Kidney epithelial cell (primary cell): ENCODE results near the gene GRM4. TPM values are rescaled to one million over a fixed set of nuclear protein-coding genes. Genes with fewer than 3 reads are reported as not detected.

Source experiments
- DNase-seq: peaks from one replicate; pipeline ENCODE4 v3.0.0-alpha.2; 2010; ENCODE audit warnings: low read depth
- H3K27me3 ChIP-seq: 2 replicates; pipeline ENCODE4 v1.6.0; 2011; ENCODE audit warnings: low read length; ENCODE audit not compliant: control insufficient read depth, insufficient read depth
- H3K36me3 ChIP-seq: 2 replicates; pipeline ENCODE4 v1.5.1; 2011; ENCODE audit warnings: low read length; ENCODE audit not compliant: control insufficient read depth, insufficient read depth
- H3K4me3 ChIP-seq: 2 replicates; pipeline ENCODE4 v1.5.1; 2011; ENCODE audit warnings: low read depth, mild to moderate bottlenecking, control low read depth, low read length
- CTCF ChIP-seq: IDR thresholded peaks from 2 replicates; pipeline ENCODE4 v1.5.1; 2011; ENCODE audit warnings: mild to moderate bottlenecking, moderate library complexity, low read length, control low read depth, inconsistent platforms; ENCODE audit not compliant: insufficient read depth, poor library complexity, severe bottlenecking
- total RNA-seq: library from RNA; depleted of rRNA; stranded (reverse); fragments of >200 nt; gene quantifications from 2 replicates; pipeline ENCODE4 v1.2.3, GENCODE V29; 2015

Gene GRM4
- total RNA-seq, 1 donor from 2014 or later: not detected

- TF ChIP-seq CTCF: no peak
- no peaks in the 10 kb centered on the region for H3K36me3 ChIP-seq
- no peak overlapping the region for H3K4me3 ChIP-seq
- DNase-seq: no peak
- peaks cover 16% of the 10 kb centered on the region for H3K27me3 ChIP-seq
Measured at GRCh38 chr6:34025861-34026260, 120.0 kb downstream of the GRM4 start.

DNA sequence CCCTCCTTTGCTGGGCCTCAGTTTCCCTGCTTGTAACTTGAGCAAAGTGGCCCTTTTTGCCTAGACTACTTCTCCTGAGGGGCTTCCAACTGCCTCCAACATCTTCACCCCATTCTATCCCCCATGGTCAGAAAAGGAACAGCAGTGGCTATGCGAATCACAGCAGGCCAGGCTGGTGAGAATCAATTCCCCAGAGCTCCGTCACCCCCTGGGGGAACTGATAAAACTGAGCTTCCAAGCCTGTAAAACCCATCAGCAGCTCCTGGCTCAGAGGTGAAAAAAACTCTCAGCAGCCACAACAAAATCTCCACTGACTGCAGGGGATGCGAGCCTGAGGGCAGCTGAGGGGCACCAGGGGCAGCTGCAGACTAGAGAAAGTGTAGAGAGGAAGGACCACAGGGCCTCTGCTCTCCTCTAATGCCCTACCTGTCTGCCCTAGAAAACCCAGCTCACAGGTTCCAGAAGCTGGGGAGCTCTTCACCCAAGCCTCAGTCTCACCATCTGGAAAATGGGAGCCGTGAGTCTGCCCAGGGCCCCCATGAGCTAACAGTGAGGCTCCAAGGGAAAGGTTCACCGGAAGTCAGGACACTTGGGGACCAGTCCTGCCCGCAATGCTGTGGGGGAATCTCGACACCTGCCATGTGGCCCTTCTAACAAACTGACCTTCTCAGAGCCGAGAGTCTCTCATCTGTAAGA lies 120.6 kb downstream of the GRM4 start:
- Histone ChIP-seq H3K36me3 (no peaks in the 10 kb centered on the region), H3K4me3 (no peak overlapping the region), H3K27me3 (peaks cover 16% of the 10 kb centered on the region)
- no peak for TF ChIP-seq CTCF
- DNase-seq: no peak

DNA sequence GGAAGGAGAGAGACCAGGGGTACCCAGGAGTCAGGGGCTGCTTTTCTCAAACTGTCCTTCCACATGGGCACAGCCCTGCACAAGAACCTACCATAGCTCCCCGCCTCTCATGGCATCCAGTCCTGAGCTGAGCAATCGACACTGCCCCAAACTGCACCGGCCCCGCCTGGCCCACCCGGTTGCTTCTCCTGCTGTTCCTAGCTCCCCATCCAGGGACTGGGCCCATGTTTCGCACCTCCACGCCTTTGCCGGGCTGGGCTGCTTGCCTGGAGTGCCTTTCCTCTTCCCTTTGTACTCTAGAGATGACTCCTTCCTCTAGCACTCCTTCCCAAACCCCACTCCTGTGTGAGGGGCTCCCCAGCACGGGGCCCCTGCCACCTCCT lies 123.0 kb downstream of the GRM4 start:
- no peaks in the 10 kb centered on the region for H3K36me3 ChIP-seq
- no peak for TF ChIP-seq CTCF
- no peak for DNase-seq
- no peak overlapping the region for H3K4me3 ChIP-seq
- peaks cover 15% of the 10 kb centered on the region for H3K27me3 ChIP-seq

DNA sequence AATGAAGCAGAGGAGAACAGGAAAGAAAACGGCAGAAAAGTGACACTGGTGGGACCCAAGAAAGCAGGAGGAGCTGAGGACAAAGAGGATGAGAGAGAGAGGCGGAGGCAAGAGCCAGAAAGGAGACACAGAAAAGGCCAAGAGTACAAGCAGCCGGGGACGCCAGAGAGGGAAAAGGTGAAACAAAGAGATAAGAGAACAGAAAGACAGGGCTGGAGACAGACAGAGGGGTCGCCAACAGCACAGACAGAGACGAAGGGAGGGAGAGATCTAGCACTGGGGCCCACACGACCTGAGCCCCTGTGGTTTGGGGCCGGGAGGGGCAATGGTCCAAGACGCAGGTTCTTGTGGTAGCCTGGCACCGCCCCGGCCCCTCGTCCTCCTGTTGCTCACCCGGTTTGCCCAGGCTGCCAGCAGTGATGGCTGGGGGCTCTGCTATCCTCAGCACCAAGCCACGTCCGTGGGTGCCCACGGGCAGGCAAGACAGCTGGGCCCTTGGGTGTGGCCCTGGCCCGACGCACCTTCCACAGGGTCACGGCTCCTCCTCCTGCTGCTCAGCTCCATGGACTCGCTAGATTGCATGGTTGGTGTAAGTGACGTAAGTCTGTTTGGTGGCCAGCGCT lies 123.5 kb downstream of the GRM4 start:
- no peak for TF ChIP-seq CTCF
- H3K4me3 ChIP-seq: no peak overlapping the region
- peaks cover 15% of the 10 kb centered on the region for H3K27me3 ChIP-seq
- H3K36me3 ChIP-seq: no peaks in the 10 kb centered on the region
- no peak for DNase-seq

DNA sequence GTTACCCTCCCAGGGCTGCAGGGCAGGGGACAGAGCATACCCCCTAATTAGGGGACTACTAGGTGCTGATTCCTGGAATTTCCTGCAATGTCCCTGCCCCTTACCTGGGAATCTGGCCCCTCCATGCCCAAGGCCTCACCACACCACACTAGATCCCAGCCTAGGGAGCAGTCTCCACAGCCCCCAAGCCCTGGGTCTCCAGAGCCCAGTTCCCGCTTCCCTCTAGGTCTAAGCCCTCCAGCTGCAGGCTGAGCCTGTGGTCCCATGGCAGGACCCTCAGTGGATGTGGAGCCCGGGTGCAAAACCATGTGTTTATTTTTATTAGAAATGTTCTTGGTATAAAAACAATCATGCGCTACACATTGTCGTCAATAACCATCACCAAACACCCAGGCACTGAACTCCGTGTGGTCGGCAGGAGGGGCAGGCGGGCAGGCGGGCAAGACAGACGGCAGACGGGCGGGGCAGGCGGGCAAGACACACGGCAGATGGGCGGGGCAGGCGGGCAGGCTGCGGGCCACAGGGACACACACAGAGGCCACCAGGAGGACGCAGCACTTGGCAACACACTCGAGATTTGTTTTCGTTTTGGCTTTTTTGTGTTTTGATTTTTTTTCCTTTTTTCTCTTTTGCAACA lies 124.2 kb downstream of the GRM4 start:
- no peak for TF ChIP-seq CTCF
- H3K36me3 ChIP-seq: no peaks in the 10 kb centered on the region
- H3K4me3 ChIP-seq: no peak overlapping the region
- peaks cover 12% of the 10 kb centered on the region for H3K27me3 ChIP-seq
- no peak for DNase-seq
